GM18909 (cell line): Measurements from ENCODE around the gene OR5D14.

ENCODE experiments used
- ATAC-seq: cut with Tn5 transposase; IDR thresholded peaks from one replicate; pipeline ENCODE4 v1.9.1; 2021; ENCODE audit warnings: mild to moderate bottlenecking; ENCODE audit not compliant: unreplicated experiment, poor library complexity

OR5D14 gene

DNA sequence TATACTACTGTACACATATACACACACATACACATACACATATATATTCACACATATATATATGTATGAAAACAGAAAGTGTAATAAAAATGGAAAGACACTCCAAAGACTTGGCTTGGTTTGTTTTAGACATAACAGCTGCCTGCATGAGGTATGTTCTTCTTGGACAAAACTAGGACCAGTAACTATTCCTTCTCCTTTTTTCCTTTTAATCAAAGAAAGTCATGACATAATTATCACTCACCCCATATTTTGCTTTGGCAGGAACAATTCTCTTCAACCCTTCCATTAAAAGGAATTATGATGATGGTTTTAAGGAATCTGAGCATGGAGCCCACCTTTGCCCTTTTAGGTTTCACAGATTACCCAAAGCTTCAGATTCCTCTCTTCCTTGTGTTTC, at the start of gene OR5D14:
Gene OR5D14 (plus strand): TSS at position 301 of the 400 bp plus-strand sequence. CDS start 0 bp downstream, at position 301.
- ATAC-seq: no peak

DNA sequence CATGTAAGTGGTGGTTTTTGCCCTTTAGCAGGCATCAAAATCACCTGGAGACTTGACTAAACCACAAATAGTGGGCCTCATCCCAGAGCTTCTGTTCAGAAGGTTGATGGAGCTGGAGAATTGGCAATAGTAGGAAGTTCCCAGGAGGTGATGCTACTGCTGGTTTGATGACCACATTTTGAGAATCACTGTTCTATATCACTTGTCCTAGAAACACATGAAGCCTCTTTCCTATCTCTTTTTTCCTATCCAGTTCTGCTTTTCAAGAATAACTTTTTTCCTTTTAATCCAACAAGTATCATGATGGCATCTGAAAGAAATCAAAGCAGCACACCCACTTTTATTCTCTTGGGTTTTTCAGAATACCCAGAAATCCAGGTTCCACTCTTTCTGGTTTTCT, 22.2 kb upstream of the OR5D14 start, which contains the start of gene OR5D13:
Gene OR5D13 (plus strand): TSS at position 301 of the 400 bp plus-strand sequence. CDS start 0 bp downstream, at position 301.
- no peak for ATAC-seq

GRCh38 chr11:55791606-55792005, 3.8 kb upstream of the OR5D14 start:
- no peak for ATAC-seq

GRCh38 chr11:55793321-55793720, 2.0 kb upstream of the OR5D14 start:
- ATAC-seq: no peak

- no peak for ATAC-seq
Observed at GRCh38 chr11:55806248-55806647, 10.9 kb downstream of the OR5D14 start.

- no peak for ATAC-seq
Observed at GRCh38 chr11:55811067-55811466, 15.7 kb downstream of the OR5D14 start, which contains the start of gene OR5L1. TSS of gene OR5L1 (plus strand) at chr11:55811367. CDS start at chr11:55811467, 100 bp downstream.

DNA sequence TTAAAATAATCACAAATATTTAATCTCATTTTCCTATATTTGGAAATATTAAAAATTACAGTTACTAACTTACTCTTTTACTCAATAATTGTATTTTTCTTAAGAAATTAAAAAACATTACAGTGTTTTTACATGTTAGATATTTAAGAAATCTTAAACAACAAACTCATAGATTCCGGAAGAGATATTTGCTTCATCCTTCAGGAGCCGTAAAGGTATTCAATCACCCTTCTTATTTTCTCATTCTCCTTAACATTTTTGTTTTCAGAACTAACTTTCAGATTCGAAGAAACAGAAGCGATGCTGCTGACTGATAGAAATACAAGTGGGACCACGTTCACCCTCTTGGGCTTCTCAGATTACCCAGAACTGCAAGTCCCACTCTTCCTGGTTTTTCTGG, 24.0 kb downstream of the OR5D14 start, which contains the start of gene OR5D18:
Gene OR5D18 (plus strand): TSS at position 301 of the 400 bp plus-strand sequence. CDS start 0 bp downstream, at position 301.
- no peak for ATAC-seq

DNA sequence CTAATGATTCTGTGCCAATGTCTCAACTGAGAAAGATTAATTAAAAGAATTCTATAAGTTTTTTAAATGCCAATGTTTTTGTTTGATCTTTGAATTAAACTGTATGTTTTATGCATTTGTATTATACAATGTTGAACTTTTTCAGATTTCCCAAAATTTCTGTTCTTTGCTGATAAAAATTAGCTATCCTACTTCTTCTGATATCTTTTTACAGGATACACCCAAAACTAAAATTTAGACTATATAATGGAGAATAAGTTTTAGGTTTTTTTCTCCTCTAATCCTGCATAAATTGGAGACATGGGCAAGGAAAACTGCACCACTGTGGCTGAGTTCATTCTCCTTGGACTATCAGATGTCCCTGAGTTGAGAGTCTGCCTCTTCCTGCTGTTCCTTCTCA, 31.6 kb downstream of the OR5D14 start, which contains the start of gene OR5L2:
Gene OR5L2 (plus strand): TSS at position 301 of the 400 bp plus-strand sequence. CDS start 0 bp downstream, at position 301.
- ATAC-seq: no peak

GRCh38 chr11:55838452-55838851, 43.1 kb downstream of the OR5D14 start, which contains the start of gene OR5D16:
TSS of gene OR5D16 (plus strand) at chr11:55838752. CDS start at chr11:55838752, 0 bp downstream.
- ATAC-seq: no peak
